K562 (cell line): ENCODE results near the gene ZNF787. TPM values are rescaled to one million over a fixed set of nuclear protein-coding genes. Genes with fewer than 3 reads are reported as not detected.

Experiments used
- BCL6 ChIP-seq: fragments of 250-450 bp; sonication (Bioruptor Pico); IDR thresholded peaks from 2 replicates; pipeline ENCODE4 v1.4.0; 2020
- BRD4 ChIP-seq: fragments of 200-600 bp; sonication (generic); IDR thresholded peaks from 2 replicates; pipeline ENCODE4 v1.6.1; 2017; ENCODE audit warnings: inconsistent platforms
- C11orf30 ChIP-seq: fragments of 450-650 bp; IDR thresholded peaks from 2 replicates; pipeline ENCODE4 v1.6.1; 2016; ENCODE audit warnings: low read depth, mild to moderate bottlenecking
- CCNT2 ChIP-seq: IDR thresholded peaks from 2 replicates; pipeline ENCODE4 v1.6.1; 2011; ENCODE audit warnings: borderline replicate concordance, low read depth, mild to moderate bottlenecking, moderate library complexity, mixed read lengths, low read length; ENCODE audit not compliant: insufficient read length; ENCODE audit errors: extremely low read depth
- CHCHD3 ChIP-seq: fragments of 250-450 bp; sonication (Bioruptor Pico); IDR thresholded peaks from 2 replicates; pipeline ENCODE4 v2.1.2; 2022; ENCODE audit warnings: mild to moderate bottlenecking
- CREB5 ChIP-seq: fragments of 250-450 bp; sonication (Bioruptor Pico); IDR thresholded peaks from 2 replicates; pipeline ENCODE4 v1.5.0; 2020; ENCODE audit warnings: mild to moderate bottlenecking
- ETS1 ChIP-seq: conservative IDR thresholded peaks from 2 replicates; pipeline ENCODE4 v1.6.1; 2011; ENCODE audit warnings: low read depth, mild to moderate bottlenecking, low read length; ENCODE audit not compliant: control insufficient read depth
- IFI16 ChIP-seq: fragments of 250-450 bp; sonication (Bioruptor Pico); IDR thresholded peaks from 2 replicates; pipeline ENCODE4 v2.1.2; 2022; ENCODE audit warnings: mild to moderate bottlenecking, inconsistent platforms
- IRF9 ChIP-seq: fragments of 450-650 bp; IDR thresholded peaks from 2 replicates; pipeline ENCODE4 v1.6.1; 2016; ENCODE audit warnings: missing biosample characterization, missing genetic modification characterization
- MAZ ChIP-seq, 2 experiments: fragments of 450-650 bp in 1 of 2; sonication (generic) in 1 of 2; formaldehyde crosslinking; IDR thresholded peaks in 1 of 2; conservative IDR thresholded peaks in 1 of 2; 2 replicates each; pipeline versions ENCODE4 v1.4.0 to v1.5.0; 2020; ENCODE audit warnings: mild to moderate bottlenecking in 1 of 2, missing genetic modification reagents in 1 of 2
- NEUROD1 ChIP-seq: fragments of 150-350 bp; IDR thresholded peaks from 2 replicates; pipeline ENCODE4 v1.6.1; 2014; ENCODE audit warnings: borderline replicate concordance, low read length, low read depth; ENCODE audit not compliant: partially characterized antibody
- NFE2 ChIP-seq: IDR thresholded peaks from 2 replicates; pipeline ENCODE4 v1.6.1; 2014; ENCODE audit warnings: antibody characterized with exemption, low read depth
- NR2C1 ChIP-seq, 2 experiments: fragments of 450-650 bp; IDR thresholded peaks; 2 replicates each; pipeline ENCODE4 v1.6.1; 2017; ENCODE audit warnings: mild to moderate bottlenecking in 2 of 2, antibody characterized with exemption in 1 of 2, inconsistent platforms in 1 of 2, missing compliant biosample characterization in 1 of 2, missing genetic modification characterization in 1 of 2
- PHF21A ChIP-seq: fragments of 450-650 bp; IDR thresholded peaks from 2 replicates; pipeline ENCODE4 v1.6.1; 2017; ENCODE audit warnings: low read depth, borderline replicate concordance
- RAD21 ChIP-seq, 2 experiments: fragments of 250-450 bp in 1 of 2; fragments of 450-650 bp in 1 of 2; sonication (Bioruptor Pico) in 1 of 2; formaldehyde crosslinking in 1 of 2; IDR thresholded peaks in 1 of 2; conservative IDR thresholded peaks in 1 of 2; 2 replicates each; pipeline versions ENCODE4 v1.4.0 to v1.8.0; 2020 to 2022; ENCODE audit warnings: mild to moderate bottlenecking in 2 of 2, moderate library complexity in 1 of 2
- SRF ChIP-seq, 2 experiments: fragments of 250-450, 450-650 bp in 1 of 2; sonication (Bioruptor Pico) in 1 of 2; sonication (generic) in 1 of 2; formaldehyde crosslinking; IDR thresholded peaks; 2 replicates each; pipeline versions ENCODE4 v1.5.0 to v1.5.1; 2020 to 2022; ENCODE audit warnings: mild to moderate bottlenecking in 1 of 2, missing genetic modification reagents in 1 of 2
- ZBTB33 ChIP-seq: sonication (generic); formaldehyde crosslinking; IDR thresholded peaks from 2 replicates; pipeline ENCODE4 v1.8.1; 2023; ENCODE audit warnings: mild to moderate bottlenecking, missing genetic modification reagents
- ZKSCAN1 ChIP-seq: fragments of 150-350 bp; IDR thresholded peaks from 2 replicates; pipeline ENCODE4 v1.6.1; 2016; ENCODE audit warnings: low read depth, low read length
- ZNF436 ChIP-seq: fragments of 250-450, 450-650 bp; sonication (Bioruptor Pico); formaldehyde crosslinking; IDR thresholded peaks from 2 replicates; pipeline ENCODE4 v1.7.0; 2020; ENCODE audit warnings: mild to moderate bottlenecking
- ZZZ3 ChIP-seq: fragments of 450-650 bp; IDR thresholded peaks from 2 replicates; pipeline ENCODE4 v1.6.1; 2016; ENCODE audit warnings: antibody characterized with exemption, mild to moderate bottlenecking, moderate library complexity
- polyA plus RNA-seq, 8 experiments: library from polyadenylated mRNA; depleted of rRNA in 4 of 8; stranded (reverse) in 5 of 8; unstranded in 3 of 8; fragments of >200 nt; fragmentation: Nextera tagmentation in 2 of 8; fragmentation: Illumina TruSeq in 1 of 8; extraction: Ambion mirVana in 2 of 8; extraction: Trizol in 1 of 8; gene quantifications; 2 replicates each; pipeline versions ENCODE4 v1.2.1 to v1.2.3, GENCODE V29; 2011 to 2014; ENCODE audit warnings: inconsistent platforms in 1 of 8, missing spikeins in 1 of 8
- total RNA-seq, 7 experiments: library from RNA; depleted of rRNA in 6 of 7; stranded (reverse); fragments of >200 nt in 6 of 7; fragmentation: Illumina TruSeq in 2 of 7; extraction: Trizol in 2 of 7; gene quantifications; 2 replicates each; pipeline versions ENCODE4 v1.2.1 to v1.2.3, GENCODE V29; 2011 to 2021; ENCODE audit warnings: low replicate concordance in 1 of 7

The ZNF787 gene
- total and polyA plus RNA-seq, 9 of the 15 experiments (the other 6 are each of a cell fraction or from before 2014, with no cell fraction given) = 0.45 to 77.6 (median 7.3) TPM

- TF ChIP-seq PHF21A (0 out of 2 replicates have a peak, but pooled peaks have one; percentile 38), ZZZ3 (0 out of 2 replicates have a peak, but pooled peaks have one; percentile 66), ETS1 (peak; percentile 26; the same call in 1 of the 2 replicates), SRF (CRISPR knock-in tag; IDR thresholded peaks at IDR 0.05) (peak in 1 of 2 experiments; percentile 77; a peak in 2 of 4 replicates), IRF9 (tag) (no peak), CREB5 (CRISPR knock-in tag) (no peak), NEUROD1 (no peak), NR2C1 (IDR thresholded peaks at IDR 0.05) (peak; percentile 95), NR2C1 (tag; IDR thresholded peaks at IDR 0.05) (peak; percentile 96), CHCHD3 (CRISPR knock-in tag) (no peak), ZKSCAN1 (peak; percentile 38; the same call in 1 of the 2 replicates), NFE2 (no peak), MAZ (CRISPR knock-in tag; conservative IDR thresholded peaks at IDR 0.05 in 1 of 2, IDR thresholded peaks at IDR 0.05 in 1 of 2) (peak; percentile 97), ZBTB33 (CRISPR knock-in tag) (0 out of 2 replicates have a peak, but pooled peaks have one; percentile 25), BCL6 (no peak), IFI16 (CRISPR knock-in tag) (no peak), C11orf30 (peak; percentile 63; the same call in 1 of the 2 replicates), CCNT2 (peak; percentile 55), ZNF436 (CRISPR knock-in tag) (no peak), BRD4 (0 out of 2 replicates have a peak, but pooled peaks have one; percentile 18), RAD21 (CRISPR knock-in tag; conservative IDR thresholded peaks at IDR 0.05 in 1 of 2, IDR thresholded peaks at IDR 0.05 in 1 of 2) (peak in 1 of 2 experiments; percentile 5; a peak in 1 of 4 replicates)
These were observed at the start of gene ZNF787 (continued) for GRCh38 chr19:56121180-56122167.
